Transverse colon (tissue), 4 donors: ENCODE measurements around the gene SBNO2.

Experiments
- EP300 ChIP-seq: sonication (generic); formaldehyde crosslinking; IDR thresholded peaks from one replicate; pipeline ENCODE4 v1.6.1; 2017; ENCODE audit warnings: antibody characterized with exemption, low read depth
- POLR2A ChIP-seq: fragments of 450-650 bp; IDR thresholded peaks from one replicate; pipeline ENCODE4 v1.6.1; 2016; ENCODE audit warnings: antibody characterized with exemption, mild to moderate bottlenecking, moderate library complexity
- POLR2AphosphoS5 ChIP-seq, 3 donors: sonication (generic); formaldehyde crosslinking; IDR thresholded peaks; one replicate each; pipeline ENCODE4 v1.6.1; 2016; ENCODE audit warnings: antibody characterized with exemption in 3 of 3
- TF ChIP-seq, protein P1 (sequence below), 5 experiments: fragments of 200-600 bp in 3 of 5; fragments of 450-650 bp in 2 of 5; sonication (generic) in 3 of 5; IDR thresholded peaks; 1 replicate in 2 of 5; 2 replicates in 3 of 5; pipeline ENCODE4 v1.5.1; 2016 to 2017; ENCODE audit warnings: antibody characterized with exemption in 5 of 5, inconsistent platforms in 3 of 5, mild to moderate bottlenecking in 2 of 5, moderate library complexity in 1 of 5

GRCh38 chr19:1211494-1212234 is 37.6 kb upstream of the SBNO2 start:
- TF ChIP-seq POLR2AphosphoS5 (IDR thresholded peaks at IDR 0.05) = no peak
- no peak for TF ChIP-seq POLR2A
- TF ChIP-seq, protein P1, sequence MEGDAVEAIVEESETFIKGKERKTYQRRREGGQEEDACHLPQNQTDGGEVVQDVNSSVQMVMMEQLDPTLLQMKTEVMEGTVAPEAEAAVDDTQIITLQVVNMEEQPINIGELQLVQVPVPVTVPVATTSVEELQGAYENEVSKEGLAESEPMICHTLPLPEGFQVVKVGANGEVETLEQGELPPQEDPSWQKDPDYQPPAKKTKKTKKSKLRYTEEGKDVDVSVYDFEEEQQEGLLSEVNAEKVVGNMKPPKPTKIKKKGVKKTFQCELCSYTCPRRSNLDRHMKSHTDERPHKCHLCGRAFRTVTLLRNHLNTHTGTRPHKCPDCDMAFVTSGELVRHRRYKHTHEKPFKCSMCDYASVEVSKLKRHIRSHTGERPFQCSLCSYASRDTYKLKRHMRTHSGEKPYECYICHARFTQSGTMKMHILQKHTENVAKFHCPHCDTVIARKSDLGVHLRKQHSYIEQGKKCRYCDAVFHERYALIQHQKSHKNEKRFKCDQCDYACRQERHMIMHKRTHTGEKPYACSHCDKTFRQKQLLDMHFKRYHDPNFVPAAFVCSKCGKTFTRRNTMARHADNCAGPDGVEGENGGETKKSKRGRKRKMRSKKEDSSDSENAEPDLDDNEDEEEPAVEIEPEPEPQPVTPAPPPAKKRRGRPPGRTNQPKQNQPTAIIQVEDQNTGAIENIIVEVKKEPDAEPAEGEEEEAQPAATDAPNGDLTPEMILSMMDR (IDR thresholded peaks at IDR 0.05) = no peak
- no peak for TF ChIP-seq EP300
